ENCODE measurements around the gene UPK1B.

UPK1B gene

DNA sequence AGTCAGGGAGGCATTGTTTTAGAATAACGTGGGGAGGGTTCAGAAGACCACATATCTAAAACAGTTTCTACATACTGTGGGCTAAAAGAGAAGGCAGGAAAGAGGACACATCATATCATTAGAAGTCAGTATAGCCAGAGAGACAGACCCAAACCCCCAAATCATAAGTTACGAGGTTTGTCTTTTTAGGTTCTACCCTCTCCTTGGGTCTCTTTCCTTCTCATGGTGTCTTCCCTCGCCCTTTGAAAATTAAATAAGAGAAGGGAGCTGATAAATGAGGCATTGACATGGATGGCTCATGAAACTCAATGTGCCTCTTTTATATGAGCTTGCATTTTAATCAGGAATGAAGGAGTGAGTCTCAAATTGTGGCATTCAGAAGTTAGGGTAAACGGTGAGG is 3.4 kb downstream of the UPK1B start:
- DNase-seq (ENCODE audit: low spot score): no peak

DNA sequence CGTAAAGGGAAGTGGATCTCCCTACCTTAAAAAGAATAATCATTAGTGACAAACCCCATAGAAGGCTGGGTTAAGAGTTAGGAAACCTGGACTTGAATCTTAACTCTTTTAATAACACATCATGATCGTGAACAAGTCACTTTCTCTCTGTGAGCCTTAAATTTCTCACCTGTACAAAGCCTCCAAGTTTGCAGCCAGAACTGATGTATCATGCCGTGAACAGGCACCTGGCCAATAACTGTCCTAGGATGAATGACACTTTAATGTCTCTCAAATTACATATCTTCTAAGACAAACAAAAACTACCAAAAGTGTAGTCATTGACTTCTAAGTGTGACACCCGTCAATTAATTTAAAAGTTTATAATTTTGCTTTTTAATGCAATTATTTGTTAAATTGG is 3.9 kb downstream of the UPK1B start:
- DNase-seq (ENCODE audit: low spot score): no peak

DNA sequence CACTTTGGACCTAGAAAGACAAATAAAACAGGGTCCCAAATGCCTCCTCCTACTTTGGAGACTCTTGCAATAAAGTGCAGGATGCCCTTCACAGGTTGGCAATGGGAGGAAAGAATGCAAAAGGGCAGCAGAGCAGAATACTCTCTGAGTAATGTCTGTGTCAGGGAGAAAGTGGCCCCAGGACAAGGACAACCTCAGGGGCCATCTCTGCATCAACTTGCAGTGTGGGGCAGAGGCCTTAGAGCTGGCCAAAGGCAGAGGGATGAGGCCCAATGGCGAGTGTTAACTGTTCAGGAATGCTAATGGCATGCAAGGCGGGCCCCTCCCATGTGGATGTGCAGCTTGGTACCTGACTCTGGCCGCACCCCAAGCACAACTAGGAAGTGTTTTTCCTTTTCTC is 8.4 kb downstream of the UPK1B start:
- DNase-seq (ENCODE audit: low spot score): no peak

DNA sequence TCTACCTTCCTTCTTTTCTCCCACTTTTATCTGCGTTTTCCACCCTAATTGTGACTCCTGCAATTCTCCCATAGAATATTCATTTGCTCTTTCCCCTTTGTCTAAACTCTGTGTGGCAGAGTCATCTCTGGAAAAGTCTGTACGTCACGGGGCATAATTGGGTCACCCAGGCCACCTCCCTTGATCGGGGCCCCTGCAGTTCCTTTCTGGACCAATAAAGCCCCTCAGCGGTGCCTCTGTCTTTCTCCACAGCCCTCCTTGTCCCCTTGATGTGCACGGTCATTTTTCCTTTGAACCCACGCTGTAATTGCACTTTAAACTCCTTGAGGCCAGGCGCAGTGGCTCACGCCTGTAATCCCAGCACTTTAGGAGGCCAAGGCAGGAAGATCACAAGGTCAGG is 10.7 kb downstream of the UPK1B start:
- no peak for DNase-seq (ENCODE audit: low spot score)

DNA sequence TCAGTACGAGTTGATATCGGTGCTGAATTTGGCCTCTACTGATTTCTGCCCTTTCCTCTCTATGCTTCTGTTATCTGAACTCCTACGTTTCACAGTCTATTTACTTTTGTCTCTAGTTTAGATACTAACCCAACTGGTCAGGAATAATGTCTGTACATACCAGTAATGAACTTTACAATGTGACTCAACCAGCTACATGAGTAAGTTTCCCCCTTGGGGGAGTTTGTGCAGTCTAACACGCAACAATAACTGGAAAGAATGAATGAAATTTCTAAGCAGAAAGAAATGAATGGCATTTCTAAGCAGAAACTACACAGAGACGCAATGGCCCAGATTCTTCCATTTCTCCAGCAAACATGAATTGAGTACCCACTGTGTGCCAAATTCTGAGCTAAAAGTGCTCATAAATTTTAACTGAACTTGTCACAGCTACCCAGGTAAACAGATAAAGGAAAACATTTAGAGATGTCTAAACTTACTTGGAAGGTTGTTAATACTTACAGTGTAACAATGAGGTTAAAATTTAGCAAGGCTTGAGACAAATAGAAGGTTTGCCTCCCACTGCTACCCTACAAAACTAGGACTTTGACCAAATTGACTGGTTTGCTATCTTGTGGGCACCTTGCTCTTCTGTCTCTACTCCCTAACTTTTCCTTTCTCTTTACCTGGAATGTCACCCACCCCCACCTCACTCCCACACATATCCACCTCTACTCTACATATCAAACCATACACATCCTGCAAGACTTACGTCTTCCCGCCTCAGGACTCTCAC is 11.6 kb downstream of the UPK1B start:
- DNase-seq (ENCODE audit: low spot score): no peak

DNA sequence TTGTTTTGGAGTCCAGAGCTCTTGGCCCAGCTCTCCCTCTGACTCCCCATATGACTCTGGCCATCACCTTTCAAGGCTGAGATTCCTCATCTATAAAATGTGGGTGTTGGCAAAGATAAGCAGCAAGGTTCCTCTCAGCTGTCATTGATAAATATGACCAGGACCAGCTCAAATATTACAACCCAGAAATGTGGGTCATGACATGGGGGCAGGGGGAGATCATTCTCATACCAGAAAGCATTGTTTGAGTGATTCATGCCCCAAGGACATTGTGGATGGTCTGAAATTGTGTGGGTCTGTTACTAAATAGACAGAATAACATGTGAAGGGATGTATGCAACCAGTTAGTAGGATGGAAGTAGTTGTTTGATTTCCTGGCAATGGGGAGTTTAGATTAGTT is 13.9 kb downstream of the UPK1B start:
- no peak for DNase-seq (ENCODE audit: low spot score)

DNA sequence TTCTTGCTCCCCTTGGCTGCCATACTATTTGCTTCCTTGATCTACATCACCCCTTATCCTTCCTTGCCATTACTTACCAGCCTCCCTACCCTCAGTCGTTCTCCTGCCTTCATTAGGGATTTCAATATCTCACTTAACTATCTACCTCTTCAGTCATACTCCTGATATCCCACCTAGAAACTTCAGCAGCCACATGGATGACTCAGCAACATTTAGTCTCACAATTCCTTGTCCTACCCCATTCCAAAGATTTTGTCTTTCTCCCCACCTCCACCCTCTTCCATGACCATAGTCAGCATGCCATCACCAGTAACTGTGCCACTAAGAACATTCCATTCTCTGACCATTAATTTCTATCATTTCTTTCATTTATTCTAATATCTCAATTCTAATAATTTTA is 18.4 kb downstream of the UPK1B start:
- no peak for DNase-seq (ENCODE audit: low spot score)

DNA sequence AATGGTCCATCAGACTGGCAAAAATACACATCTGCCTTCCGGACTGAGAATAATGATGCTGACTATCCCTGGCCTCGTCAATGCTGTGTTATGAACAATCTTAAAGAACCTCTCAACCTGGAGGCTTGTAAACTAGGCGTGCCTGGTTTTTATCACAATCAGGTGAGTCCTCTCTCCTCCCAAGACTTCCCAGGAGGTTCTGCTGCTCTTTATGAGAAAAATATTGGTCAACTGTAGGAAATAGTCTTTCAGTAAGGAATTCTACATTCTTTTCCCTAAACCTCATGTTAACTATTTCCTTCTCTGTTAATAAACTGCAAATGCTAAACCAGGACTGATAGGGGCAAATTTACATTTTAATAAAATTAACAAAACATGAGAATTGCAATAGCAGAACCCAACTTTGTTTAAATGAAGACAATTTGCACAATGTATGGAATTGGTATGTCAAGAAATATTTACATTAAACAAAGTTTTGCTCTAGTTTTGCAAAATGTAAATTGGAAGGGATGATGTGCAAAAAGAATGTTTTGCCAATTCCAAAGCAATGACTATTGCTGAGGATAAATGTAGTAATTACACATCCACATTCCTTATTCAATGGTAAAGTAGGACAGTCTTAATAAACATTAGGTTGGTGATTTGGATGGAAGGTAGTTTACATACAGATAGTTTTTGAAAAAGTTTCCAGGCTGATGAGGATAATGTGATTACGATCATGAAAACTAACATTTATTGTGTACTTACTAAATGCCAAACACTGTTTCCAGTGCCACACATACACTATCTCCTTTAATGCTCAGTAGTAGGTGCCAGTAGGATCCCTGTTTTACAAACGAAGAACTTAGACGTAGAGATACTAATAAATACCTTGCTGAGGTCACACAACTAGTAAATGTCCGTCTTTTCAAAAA is 21.1 kb downstream of the UPK1B start:
- DNase-seq (ENCODE audit: low spot score): no peak

DNA sequence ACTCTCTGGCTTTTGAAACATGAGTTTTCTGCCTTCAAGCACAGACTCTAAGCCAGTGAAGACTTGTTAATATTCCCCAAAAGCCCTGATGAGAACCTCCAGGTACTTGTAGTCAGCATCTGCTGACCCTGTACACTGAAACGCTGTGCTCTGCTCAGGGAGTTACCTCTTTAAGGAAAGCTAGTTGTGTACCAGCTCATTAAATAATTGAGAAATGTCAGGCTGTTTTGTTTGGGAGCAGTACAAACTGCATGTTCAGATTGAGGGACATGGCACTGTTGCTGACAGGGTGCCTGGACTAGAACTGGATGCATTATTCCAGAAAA is 21.7 kb downstream of the UPK1B start:
- no peak for DNase-seq (ENCODE audit: low spot score)

DNA sequence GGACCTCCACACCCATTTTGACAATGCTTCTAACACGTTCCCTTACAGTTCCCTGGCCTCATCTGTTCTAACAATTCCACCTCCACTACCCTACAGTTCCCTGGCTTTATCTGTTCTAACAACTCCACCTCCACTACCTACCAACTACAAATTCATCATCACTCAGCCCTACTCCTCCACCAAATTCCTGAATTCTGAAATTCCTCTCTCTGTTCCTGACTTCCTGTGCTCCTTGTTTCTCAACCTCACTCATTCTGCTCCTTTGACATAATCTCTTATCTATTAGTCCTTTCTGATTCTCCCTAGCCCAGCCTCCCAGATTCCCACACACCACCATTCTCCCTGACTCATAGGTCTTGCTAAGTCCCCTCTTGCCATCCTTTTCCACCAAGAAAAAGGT is 22.5 kb downstream of the UPK1B start:
- DNase-seq (ENCODE audit: low spot score): no peak

DNA sequence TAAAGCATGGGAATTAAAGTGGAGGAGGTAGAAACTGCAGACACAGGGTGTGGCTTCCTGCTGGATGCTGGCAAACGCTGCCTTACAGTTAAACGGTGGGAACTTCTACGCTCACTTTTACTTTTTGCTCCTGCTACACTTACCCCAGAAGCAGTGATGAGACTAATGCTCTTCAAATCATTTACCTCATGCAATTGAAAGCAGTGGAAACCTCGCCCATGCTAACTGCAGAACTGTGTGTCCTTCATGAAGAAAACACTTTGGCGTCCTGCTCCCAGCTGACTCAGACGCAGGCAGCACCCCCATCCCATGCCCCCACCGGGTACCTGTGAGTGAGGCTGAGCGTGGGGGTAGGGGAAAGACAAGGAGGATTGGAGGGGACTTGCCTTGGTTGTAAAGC is 31.8 kb downstream of the UPK1B start:
- no peak for DNase-seq (ENCODE audit: low spot score)

DNA sequence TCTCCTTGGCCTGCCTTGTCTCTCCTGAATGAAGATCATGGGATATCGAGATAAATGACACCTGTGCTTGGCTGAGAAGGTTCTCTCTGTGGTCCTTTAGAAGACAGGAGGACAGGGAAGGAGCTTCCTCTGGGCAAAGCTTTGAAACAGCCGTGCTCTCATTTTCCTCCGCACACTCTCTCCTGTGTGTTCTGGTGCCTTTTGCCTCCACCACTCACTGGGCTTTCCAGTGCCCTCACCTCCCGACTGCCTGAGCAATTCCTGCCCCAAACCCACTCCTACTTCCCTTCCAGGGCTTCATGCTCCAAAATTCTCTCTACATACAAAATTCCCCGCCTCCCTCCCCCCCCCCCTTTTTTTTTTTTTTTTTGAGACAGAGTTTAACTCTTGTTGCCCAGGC is 32.3 kb downstream of the UPK1B start:
- no peak for DNase-seq (ENCODE audit: low spot score)

DNA sequence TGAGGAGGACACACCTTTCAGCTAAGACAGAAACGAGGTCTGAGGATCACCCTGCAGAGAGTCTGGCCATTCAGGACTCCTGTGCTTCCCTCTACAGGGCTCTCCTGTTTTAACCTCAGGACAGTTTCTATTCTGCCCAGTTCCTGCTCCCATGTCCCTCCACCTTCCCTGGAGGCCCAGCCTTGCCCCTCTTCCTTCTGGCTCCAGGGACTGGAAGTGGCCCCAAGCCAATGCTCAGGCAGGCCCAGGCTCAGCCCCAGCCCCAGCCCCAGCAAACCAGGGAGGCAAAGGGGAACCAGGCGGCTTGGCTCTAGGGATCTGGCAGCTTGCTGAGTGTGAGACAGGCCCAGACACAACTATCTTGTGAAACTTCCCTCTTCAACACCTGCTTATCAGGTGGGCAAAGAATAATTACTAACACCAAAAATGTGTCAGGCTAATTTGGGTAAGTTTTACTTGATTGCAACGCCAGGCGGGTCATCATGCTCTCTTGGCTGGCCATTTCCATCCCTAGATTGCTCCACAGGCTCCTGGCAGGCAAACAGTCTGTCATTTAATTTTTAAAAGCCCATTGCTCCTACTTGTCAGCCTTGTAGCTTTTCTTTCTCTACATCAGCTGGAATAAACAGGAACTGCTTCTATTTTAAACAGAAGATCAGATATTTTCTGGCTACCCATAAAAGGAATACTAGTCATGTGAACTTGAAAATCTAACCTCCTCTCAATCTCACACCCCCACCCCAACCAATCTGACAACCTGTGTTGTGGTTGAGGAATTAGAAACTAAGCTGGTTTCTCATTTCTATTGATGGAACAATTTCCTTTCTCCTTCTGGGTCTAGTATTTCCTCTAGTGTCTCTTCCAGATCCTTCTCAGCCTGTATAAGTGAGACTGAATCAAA is 33.5 kb downstream of the UPK1B start:
- DNase-seq (ENCODE audit: low spot score): peak; percentile 9

DNA sequence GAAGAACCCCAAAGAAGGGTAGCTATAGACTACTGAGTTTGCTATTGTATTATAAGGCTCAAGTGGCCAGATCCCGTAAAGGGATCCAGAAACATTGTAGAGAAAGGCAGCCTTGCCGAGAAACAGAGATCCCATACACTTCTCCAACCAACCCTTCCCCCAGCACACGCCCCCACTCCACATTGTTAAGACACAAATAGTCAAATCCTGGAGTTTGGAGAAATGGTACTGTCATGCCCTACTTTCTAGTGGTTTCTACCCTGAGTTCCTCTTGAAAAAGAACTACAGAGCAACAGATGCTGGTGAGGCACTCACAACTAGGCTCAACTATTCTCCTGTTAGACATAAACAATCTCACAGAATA is 34.1 kb downstream of the UPK1B start:
- no peak for DNase-seq (ENCODE audit: low spot score)

DNA sequence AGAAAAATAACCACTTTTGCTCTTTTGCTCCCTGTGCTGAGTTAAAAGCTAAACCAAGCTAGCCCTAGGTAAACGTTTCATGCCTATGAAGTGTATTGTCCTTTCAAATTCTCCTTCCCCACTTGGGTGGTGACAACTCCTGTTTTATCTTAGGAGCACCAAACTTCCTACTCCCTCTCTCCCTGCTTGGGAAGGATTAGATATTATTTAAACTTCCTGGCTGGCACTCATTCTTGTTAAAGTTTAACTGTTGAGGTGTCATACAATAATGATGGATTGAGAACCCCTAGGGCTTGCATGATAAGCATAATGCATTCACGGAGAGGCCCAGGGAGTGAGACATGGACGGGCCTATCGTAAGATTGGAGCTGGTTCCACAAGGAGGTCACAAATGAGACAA is 37.8 kb downstream of the UPK1B start:
- DNase-seq (ENCODE audit: low spot score): no peak

DNA sequence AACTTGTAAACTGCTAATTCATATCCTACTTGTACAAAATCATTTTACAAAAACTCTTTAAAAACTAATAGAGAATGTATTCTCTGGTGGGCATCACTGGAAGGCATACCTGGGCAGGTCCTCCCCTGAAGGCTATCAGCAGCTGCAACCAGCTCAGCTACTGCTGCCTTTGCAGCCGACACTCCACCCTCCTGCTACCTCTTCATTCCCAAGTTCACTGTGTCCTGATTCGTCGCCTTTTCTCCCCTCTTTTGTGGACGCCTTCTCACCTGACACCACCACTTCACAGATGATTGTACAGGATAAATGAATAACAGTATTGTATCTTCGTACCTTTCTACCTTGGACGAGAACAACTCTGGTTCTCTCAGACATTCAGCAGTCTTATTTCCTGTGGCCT is 38.4 kb downstream of the UPK1B start:
- no peak for DNase-seq (ENCODE audit: low spot score)

DNA sequence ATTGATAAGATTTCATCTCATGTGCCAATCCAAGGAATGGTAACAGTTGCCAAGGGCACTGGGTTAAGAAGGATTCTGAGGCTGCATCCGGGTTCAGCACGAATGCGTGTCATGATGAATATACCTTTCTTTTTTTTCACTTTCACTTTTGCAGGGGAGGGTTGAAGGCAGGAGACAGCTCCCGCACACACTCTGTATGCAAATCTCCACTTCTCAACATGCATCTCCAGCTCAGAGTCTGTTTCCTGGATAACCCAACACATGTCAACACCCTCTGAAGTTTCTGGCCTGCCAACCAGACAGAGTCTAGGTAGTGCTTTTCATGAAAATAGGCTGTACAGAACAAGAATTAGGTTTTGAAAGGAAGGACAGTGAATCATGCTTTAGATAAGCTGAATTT is 45.7 kb downstream of the UPK1B start:
- DNase-seq (ENCODE audit: low spot score): peak; percentile 57

DNA sequence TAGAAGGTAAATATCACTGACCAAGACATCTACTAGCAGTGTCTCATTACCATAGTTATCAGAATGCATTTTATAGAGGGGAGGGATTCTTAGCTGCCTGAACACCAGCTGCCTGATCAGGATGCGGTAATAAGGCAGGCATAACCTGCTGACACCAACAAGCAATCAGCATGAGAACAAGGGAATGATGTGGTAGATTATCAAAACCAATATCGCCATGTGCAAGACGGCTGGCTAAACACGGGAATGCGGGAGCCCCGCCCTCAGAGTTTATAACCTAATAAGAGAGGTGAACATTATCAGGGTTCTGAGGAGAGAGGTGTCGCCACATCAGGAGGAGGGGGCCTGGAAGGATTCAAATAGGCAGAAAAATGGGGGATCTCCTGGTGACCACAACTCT is 46.8 kb downstream of the UPK1B start:
- DNase-seq (ENCODE audit: low spot score): no peak

DNA sequence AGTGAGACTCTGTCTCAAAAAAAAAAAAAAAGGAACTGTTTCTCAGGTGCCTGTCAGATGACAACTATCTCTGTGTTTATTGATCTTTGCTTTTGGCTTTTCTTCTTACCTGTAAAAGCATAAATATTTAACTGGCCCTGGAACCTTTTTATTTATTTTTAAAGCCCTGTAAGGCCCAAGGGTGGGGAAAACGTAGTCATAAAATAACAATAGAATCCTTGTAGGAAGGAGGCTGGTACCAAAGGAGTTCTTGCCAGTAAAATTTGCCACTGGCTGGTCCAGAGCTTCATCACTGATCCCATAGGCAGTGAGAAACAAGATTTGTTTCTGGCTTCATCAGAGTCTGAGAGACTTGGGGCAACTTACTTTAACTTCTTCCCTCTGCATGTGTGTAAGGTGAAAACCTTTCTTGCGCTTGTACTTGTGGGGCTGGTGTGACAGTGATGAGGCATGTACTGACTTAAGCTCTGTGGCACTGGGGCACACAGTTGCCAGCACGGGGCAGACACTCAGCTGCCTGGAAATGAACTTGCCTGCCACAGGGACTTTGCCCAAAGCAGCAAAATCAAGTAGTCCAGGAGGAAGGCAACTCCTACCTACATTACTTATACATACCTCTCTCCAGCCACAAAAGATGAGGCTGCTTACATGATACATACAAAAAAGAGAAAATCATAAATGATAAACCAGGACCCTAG is 47.7 kb downstream of the UPK1B start:
- no peak for DNase-seq (ENCODE audit: low spot score)

DNA sequence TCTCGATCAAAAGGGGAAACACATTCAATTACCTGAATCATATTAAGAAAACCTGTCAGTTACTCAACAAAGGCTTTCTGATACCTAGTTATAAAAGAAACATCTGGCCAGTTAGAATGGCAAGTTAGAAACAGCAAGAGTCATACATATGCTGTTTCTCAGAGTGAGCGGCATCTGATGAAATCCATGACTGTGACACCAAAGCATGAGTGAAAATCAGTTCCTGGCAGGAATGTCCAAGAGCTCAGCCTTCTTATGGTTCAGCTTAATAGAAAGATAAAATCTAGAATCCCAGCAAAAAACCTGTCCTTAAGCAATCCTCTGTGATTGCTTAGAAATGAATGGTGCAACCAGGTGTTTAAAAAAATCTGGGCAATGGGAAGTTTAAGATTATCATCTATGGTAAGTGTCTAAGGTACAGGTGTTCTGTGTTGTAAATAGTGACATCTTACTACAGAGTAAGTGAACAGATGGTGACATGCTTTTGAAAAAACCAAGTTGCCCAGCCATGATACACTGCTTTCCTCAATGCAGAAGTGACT is 48.5 kb downstream of the UPK1B start:
- DNase-seq (ENCODE audit: low spot score): no peak

DNA sequence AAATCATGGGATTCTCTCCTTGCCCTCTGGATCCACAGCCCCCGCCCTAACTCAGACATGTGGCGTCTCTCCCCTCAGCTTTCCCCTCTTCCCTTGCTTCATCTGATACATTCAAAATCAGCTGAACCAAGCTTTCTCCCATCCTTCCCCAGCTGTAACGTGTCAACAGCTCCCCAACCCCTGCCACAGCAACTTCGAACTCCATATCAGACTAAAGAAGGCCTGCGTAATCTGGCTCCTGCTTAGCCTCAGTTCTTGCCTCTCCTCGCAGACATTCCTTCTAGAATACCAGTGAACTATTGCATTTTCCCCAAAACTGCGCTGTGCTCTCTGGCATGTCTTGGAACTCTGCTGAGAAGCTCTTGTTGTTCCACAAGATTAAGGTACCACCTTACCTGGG is 49.0 kb downstream of the UPK1B start:
- DNase-seq (ENCODE audit: low spot score): no peak

DNA sequence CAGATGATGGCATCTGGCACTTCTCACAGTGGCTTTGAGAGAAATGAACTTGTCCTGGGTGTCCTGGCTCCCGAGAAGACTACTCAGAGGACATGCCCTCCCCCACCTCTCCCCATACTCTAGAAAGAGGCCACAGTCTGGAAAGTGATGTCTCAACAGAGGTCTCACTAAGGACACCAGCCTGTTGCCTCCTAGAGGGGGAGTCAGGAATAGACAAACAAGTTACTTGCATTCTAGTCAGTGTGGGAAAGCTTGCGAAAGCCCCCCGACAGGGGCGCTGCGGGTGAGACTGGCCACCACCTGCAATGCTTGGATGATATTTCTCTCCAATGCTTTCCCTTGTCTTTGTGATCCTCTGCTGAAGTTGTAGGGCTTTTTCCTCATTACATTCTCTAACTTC is 50.1 kb downstream of the UPK1B start:
- DNase-seq (ENCODE audit: low spot score): no peak

All from CD4-positive, alpha-beta T cell treated with Interleukin-6 at 100 ng/mL for 8 hours (primary cell).